Loucy (cell line): ENCODE data around the gene SEMA5A.

Experiments
- CTCF ChIP-seq: fragments of 200-600 bp; sonication (generic); conservative IDR thresholded peaks from 2 replicates; pipeline ENCODE4 v1.5.1; 2014; ENCODE audit warnings: mild to moderate bottlenecking, antibody characterized with exemption, low read length
- EZH2phosphoT487 ChIP-seq: fragments of 200-600 bp; IDR thresholded peaks from 2 replicates; pipeline ENCODE4 v1.6.1; 2018; ENCODE audit warnings: antibody characterized with exemption, mild to moderate bottlenecking, moderate library complexity, borderline replicate concordance

GRCh38 chr5:9494301-9494700 is 51.6 kb downstream of the SEMA5A start:
- no peak for TF ChIP-seq CTCF
- TF ChIP-seq EZH2phosphoT487: no peak
